ENCODE data around the gene C14orf180.
"Not testable (repeated sequence)": the region's sequence is repeated elsewhere in the genome, so short reads cannot be mapped to it uniquely, and the experiment has no call there.

The C14orf180 gene

GRCh38 chr14:104577426-104577825 is 2.1 kb upstream of the C14orf180 start:
- DNase-seq (ENCODE audit: low read depth in 2 of 2, low spot score in 1 of 2), result no peak

DNA sequence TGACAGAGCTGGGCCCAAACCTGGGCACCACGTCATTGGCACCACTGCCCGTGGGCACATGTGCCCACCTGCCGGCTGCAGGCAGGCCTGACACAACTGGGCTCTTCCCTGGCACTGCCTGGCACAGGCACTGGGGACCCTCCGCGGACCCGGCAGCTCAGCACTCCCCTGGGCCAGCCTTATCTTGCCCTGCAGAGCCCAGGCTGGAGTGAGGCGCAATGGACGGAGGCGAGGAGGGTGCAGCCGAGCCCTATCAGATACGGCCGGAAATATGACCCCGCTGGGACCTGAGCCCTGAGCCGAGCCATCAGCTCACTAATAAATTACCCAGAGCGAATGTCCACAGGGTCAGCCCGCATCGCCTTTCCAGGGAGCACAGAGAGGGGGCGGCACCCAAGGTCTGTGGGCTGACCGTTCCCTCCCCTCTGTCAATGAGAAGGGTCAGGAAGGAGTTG is 1.7 kb upstream of the C14orf180 start:
- no peak for DNase-seq (ENCODE audit: low read depth in 2 of 2, low spot score in 1 of 2)

DNA sequence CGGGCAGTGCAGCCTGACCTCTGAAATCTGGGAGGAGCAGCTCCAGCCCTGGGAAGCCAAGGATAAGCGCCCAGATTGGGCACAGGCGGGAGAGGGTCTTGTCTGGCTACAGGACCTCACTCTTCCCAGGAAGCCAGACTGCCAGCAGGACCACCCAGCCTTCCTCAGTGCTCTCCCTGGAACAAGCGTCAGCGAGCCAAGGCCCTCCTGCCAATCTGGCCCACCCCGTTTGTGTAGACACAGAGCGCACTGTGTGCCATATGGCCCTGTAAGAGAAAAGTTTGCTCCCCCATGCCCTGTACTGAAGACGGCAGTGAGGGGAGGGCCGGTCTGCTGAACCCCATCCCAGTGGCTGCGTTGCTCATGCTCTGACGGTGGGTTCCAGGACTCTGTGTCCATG is 1.2 kb upstream of the C14orf180 start:
- DNase-seq (ENCODE audit: low read depth in 2 of 2, low spot score in 1 of 2), result no peak

GRCh38 chr14:104579939-104580338 is 375 bp downstream of the C14orf180 start:
- not testable (repeated sequence) for DNase-seq (ENCODE audit: low read depth in 2 of 2, low spot score in 1 of 2)

DNA sequence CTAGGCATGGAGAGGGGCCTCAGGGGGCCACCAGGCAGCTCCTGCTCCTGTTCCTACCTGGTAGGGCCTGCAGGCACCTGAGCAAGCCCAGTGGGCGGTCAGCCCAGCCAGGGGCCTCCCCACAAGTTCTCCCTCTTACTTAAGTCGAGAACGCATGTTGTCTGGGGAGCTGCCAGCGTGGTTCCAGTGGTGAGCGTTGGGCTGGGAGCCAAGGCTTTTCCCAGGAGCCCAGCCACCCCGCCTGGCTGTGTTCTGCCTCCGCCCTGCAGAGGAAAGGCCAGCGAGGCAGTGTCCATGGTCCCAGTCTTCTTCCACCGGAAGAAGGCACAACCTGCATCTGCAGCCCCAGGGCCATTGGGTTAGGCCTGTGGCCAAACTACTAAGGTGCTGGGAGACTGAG is 1.4 kb downstream of the C14orf180 start:
- DNase-seq (ENCODE audit: low read depth in 2 of 2, low spot score in 1 of 2), result no peak

GRCh38 chr14:104581521-104581920 is 2.0 kb downstream of the C14orf180 start:
- DNase-seq (ENCODE audit: low read depth in 2 of 2, low spot score in 1 of 2), result no peak

DNA sequence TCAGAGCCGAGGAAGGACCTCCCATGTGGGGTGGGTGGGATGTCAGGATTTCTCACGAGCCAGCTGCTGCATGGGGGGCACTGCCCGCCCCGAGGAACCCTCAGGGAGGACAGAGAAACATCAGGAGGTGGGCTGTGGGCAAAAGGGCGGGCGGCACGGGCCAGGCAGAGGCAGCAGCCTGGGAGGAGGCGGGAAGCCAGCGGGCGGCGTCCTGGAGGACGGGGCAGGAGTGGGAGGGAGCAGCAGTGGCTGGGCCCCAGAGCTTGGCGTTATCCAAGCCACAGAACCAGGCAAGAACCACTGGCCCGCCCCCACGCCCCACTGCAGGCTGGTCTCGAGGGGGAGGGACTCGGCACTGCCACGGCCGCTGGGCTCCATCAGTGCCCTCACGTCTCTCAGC is 2.4 kb downstream of the C14orf180 start:
- no peak for DNase-seq (ENCODE audit: low read depth in 2 of 2, low spot score in 1 of 2)

GRCh38 chr14:104582662-104583061 is 3.1 kb downstream of the C14orf180 start:
- DNase-seq (ENCODE audit: low read depth in 2 of 2, low spot score in 1 of 2), result no peak

- DNase-seq (ENCODE audit: low read depth in 2 of 2, low spot score in 1 of 2), result no peak
Observed at GRCh38 chr14:104583424-104584306, 4.1 kb downstream of the C14orf180 start.

DNA sequence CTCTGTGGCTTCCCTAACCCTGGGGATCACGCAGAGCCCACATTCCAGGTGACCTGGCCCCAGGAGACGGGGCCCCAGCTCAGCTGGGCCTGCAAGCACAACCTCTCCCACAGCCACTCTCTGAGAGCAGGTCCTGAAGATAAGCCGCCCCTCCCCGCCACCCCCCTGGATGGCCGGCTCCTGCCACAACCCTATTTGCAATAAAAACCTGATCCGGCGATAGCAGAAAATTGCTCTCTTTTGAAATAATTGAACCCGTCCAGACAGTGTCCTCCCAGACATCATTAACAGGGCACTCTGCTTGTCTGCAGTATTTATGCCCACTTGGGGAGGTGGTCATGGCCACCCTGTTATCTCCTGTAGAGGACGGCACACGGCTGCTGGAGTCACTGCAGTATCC is 5.0 kb downstream of the C14orf180 start:
- no peak for DNase-seq (ENCODE audit: low read depth in 2 of 2, low spot score in 1 of 2)

- DNase-seq (ENCODE audit: low read depth in 2 of 2, low spot score in 1 of 2), result no peak
Observed at GRCh38 chr14:104585966-104586697, 6.6 kb downstream of the C14orf180 start.

GRCh38 chr14:104586832-104587620 is 7.5 kb downstream of the C14orf180 start:
- DNase-seq (ENCODE audit: low read depth in 2 of 2, low spot score in 1 of 2), result no peak

DNA sequence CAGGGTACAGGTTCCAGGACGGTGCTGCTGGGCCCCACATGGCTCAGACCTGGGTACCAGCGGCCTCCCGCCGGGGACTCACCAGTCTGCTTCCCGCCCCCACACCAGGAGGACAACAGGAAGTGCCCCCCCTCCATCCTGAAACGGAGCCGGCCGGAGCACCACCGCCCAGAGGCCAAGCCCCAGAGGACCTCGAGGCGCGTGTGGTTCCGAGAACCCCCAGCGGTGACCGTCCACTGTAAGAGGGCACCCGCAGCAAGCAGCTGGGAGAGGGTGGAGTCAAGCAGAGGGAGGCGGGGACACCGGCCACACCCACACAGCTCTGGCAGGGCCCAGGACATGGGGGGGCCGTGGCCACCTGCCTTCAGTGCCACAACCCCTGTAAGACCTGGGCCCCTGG is 8.1 kb downstream of the C14orf180 start:
- no peak for DNase-seq (ENCODE audit: low read depth in 2 of 2, low spot score in 1 of 2)

- DNase-seq (ENCODE audit: low read depth in 2 of 2, low spot score in 1 of 2), result no peak
Observed at GRCh38 chr14:104588066-104588857, 8.7 kb downstream of the C14orf180 start.

- DNase-seq (ENCODE audit: low read depth in 2 of 2, low spot score in 1 of 2), result no peak
Observed at GRCh38 chr14:104589338-104590195, 10.0 kb downstream of the C14orf180 start.

DNA sequence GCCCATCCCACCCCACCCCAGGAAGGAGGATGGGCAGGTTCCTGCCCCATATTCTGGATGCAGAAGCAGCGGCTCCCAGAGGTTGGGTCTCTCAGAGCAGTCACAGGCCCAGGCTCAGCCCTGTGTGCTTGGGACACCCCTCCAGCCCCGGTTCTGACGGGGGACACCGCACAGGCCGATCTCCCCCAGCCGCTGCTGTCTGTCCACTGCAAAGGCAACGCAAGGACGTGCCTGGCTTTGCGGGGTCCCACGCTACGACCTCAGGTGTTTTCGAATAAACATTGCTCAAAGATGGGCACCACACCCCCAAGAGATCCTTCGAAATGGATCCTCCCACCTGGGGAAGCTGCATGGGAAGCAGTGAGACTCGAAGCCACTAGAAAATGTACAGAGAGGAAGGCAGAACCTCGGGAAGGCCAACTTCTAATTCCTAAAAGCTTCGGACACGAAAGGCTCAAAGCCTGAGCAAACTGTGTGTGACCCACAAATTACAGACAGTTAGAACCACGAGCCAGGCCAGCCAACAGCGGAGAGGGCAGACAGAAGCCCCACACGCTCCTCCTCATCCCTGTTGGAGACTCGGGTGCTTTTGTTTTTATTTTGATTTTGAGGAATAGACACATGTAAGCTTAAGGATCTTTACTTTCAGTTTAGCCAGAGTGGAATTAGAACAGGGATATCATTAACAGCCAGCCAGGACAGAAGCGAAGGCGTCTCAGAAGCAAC is 10.8 kb downstream of the C14orf180 start:
- DNase-seq (ENCODE audit: low read depth in 2 of 2, low spot score in 1 of 2), result no peak

DNA sequence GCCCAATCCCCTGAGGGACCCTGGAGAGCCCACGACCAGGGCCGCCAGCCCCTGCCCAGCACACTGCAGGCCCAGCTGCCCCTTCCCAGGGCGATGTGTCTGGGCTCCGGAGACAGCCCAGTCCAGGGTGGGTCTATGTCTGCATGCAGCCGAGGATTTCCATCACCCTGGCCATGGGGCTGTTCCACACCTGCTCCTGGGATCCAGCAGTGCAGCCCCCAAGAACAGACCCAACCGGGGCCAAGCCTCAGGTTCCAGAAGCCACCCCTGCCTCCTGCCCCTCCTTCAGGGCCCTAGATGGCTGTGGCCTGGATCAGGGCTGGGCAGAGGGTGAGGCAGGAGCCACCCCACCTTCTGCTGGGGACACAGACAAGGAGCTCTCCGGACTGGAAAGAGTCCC is 11.5 kb downstream of the C14orf180 start:
- DNase-seq (ENCODE audit: low read depth in 2 of 2, low spot score in 1 of 2), result no peak

DNA sequence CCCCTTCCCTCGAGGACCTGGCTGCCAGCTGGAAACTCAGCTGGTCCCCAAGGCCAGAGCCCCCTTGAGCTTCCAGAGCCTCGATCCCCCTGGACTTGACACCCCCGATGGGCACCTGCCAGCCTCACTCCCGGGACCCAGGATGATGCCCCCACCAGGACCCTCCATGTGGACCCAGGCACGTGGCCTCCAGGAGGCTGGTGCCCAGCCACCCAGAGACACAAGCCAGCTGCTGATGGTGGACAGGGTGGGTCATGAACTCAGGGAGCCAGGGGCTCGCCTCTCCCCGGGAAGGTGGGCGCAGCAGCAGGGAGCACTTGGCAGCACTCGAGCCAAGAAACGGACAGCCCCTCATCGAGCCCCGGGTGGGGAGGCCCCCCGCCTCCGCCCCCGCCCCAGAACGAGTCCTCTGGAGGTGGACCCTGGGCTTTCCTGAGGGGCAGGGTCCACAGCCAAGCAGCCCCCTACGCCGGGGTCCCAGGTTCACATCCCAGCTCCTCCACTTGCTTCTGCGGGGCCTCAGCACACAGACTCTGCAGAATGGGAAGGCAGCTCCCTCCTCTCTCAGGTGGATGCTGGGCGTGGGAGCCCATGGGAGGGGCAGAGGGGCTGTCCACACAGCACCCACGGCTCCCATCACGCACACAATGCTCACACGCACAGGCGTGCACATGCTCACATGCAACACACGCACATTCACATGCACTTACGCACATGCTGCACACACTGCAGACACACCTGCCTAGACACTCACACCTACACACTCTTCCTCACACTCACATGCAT is 12.1 kb downstream of the C14orf180 start:
- DNase-seq (ENCODE audit: low read depth in 2 of 2, low spot score in 1 of 2), result no peak

Measured in stimulated activated CD8-positive, alpha-beta memory T cell treated with anti-CD3 and anti-CD28 coated beads, Interleukin-4, amount 100 ng/mL, for 1 hour (primary cell).